Naive thymus-derived CD8-positive, alpha-beta T cell (primary cell): ENCODE measurements around the gene PAQR6. TPM values are rescaled to one million over a fixed set of nuclear protein-coding genes. Genes with fewer than 3 reads are reported as not detected.

Experiments
- ATAC-seq, 2 donors: fragments of 150-1000 bp; cut with Tn5 transposase in 1 of 2; sonication (Bioruptor Pico), chemical (Tn5 transposase) in 1 of 2; 1 replicate in 1 of 2; 2 replicates in 1 of 2; pipeline ENCODE4 v1.10.0; 2021; ENCODE audit warnings: mild to moderate bottlenecking in 2 of 2, moderate library complexity in 2 of 2
- POLR2A ChIA-PET: fragments of 350-600 bp; sonication (Branson Sonifier 250); formaldehyde crosslinking; loops from one replicate; lab custom pipeline; 2021; ENCODE audit warnings: antibody characterized with exemption; lab: Charles Lee
- DNase-seq, 10 donors: peaks; one replicate each; pipeline versions ENCODE4 v3.0.0 to v3.0.0-alpha.2; 2020 to 2022
- H3K27ac Mint-ChIP-seq, 10 donors: one replicate each; pipeline ENCODE4 v1.8.0; 2020 to 2022; ENCODE audit warnings: mild to moderate bottlenecking in 10 of 10, mixed read lengths in 10 of 10, moderate library complexity in 4 of 10, inconsistent platforms in 1 of 10
- H3K27me3 Mint-ChIP-seq, 5 donors: one replicate each; pipeline ENCODE4 v1.8.0; 2021 to 2022; ENCODE audit warnings: mixed read lengths in 5 of 5
- H3K36me3 Mint-ChIP-seq, 3 donors: one replicate each; pipeline ENCODE4 v1.8.0; 2020 to 2022; ENCODE audit warnings: mixed read lengths in 3 of 3, mild to moderate bottlenecking in 2 of 3, inconsistent platforms in 1 of 3
- H3K4me1 Mint-ChIP-seq, 4 donors: one replicate each; pipeline ENCODE4 v1.8.0; 2021 to 2022; ENCODE audit warnings: mixed read lengths in 4 of 4
- H3K4me3 Mint-ChIP-seq, 10 donors: one replicate each; pipeline ENCODE4 v1.8.0; 2020 to 2022; ENCODE audit warnings: mild to moderate bottlenecking in 10 of 10, mixed read lengths in 10 of 10, moderate library complexity in 6 of 10, inconsistent platforms in 1 of 10
- H3K9me3 Mint-ChIP-seq, 9 donors: one replicate each; pipeline ENCODE4 v1.8.0; 2020 to 2022; ENCODE audit warnings: mixed read lengths in 9 of 9, mild to moderate bottlenecking in 3 of 9, inconsistent platforms in 1 of 9, moderate library complexity in 1 of 9
- polyA plus RNA-seq, 3 donors: library from polyadenylated mRNA; unstranded; fragments of 300-500 nt; fragmentation: Illumina TruSeq; gene quantifications; one replicate each; pipeline ENCODE4 v1.2.3, GENCODE V29; 2021
- total RNA-seq, 8 experiments: library from RNA in 2 of 8; stranded (reverse) in 2 of 8; gene quantifications; one replicate each; pipeline ENCODE4 v1.2.3 and lab custom pipeline; 2021 to 2026

The PAQR6 gene
- total and polyA plus RNA-seq, 5 experiments from 2014 or later = 0.15 to 3.0 (median 0.21) TPM

DNA sequence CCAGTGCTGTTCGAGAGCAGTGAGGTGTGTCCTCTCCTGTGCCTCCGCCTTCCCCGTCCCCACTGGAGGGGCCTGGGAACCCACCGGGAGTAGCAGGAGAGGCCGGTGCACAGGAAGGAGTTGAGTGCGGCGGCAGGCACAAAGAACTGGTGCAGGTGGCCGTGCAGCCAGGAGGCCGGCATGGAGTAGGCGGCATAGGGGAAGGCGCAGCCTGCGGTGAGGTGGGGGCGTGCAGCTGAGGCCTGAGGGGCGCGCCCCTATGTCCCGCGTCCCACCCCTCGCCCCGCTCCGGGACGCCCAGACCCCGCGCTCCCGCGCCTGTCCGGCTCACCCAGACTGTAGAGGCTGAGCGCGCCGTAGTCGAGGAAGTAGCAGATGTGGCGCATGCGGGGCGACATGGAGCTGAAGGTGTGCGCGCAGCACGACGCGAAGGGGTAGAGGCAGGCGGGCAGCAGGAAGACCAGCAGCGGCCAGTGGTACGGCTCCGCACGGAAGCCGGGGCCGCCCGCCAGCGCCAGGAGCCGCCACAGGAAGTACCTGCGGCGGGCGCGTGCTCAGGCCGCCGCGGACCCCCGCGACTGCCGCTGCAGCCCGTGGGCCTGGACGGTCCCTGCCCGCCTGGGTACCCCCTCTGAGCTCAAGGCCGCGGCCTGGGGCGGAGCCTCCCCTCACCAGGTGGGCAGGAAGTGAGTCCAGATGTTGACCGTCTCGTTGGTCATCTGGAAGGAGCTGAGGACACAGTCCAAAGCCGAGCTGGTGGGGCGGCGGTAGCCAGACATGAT lies 2.2 kb downstream of the PAQR6 start:
- H3K36me3 Mint-ChIP-seq = peaks cover 0 to 15% (median 0%) of the 10 kb centered on the region in 3 donors
- POLR2A ChIA-PET = interaction anchor here (0.8 to 1.3 kb wide), 3 partner anchors 33 to 52 kb away, joined by 3 to 6 read pairs (median 5); partner anchors contain the start of genes PMF1, SLC25A44 and SMG5
- peak in 9 of 10 donors; percentile 13 to 67 (median 32) for DNase-seq
- H3K4me1 Mint-ChIP-seq = peaks cover 14 to 22% (median 19%) of the 10 kb centered on the region in 4 donors
- ATAC-seq = peak; percentile 78 to 82
- no peaks in the 10 kb centered on the region for H3K9me3 Mint-ChIP-seq
- peak overlapping the region; percentile 70 to 91 (median 86) for H3K4me3 Mint-ChIP-seq
- no peaks in the 10 kb centered on the region for H3K27me3 Mint-ChIP-seq
- peak overlapping the region in 9 of 10 donors; percentile 8 to 88 (median 82) for H3K27ac Mint-ChIP-seq

DNA sequence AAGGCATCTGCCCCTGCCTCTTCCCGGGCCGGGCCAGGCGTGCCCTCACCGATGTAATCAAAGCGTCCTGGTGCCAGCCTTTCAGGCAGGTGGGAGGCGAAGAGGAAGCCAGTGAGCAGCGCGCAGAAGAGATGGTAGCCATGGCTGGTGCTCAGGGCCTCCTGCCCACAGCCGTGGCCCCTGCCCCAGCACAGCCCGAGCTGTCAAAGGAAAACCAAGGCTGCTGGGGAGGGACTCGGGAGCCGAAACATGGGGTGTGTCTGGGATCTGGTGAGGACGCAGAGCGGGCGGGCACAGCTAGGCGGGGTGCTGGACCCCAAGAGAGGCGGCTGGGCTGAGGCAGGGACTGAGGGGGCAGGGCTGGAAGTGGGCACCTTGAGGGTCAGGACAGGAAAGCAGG lies 3.1 kb downstream of the PAQR6 start:
- H3K27ac Mint-ChIP-seq = peak overlapping the region in 4 of 10 donors; percentile 48 to 87 (median 74)
- peaks cover 0 to 12% (median 0%) of the 10 kb centered on the region in 3 donors for H3K36me3 Mint-ChIP-seq
- ATAC-seq = no peak
- peak in 1 of 10 donors; percentile 40 for DNase-seq
- H3K4me1 Mint-ChIP-seq = peaks cover 11 to 22% (median 19%) of the 10 kb centered on the region in 4 donors
- POLR2A ChIA-PET = interaction anchor here (0.5 kb wide), 1 partner anchor 573 kb away, joined by 3 read pairs; no protein-coding TSS in a partner anchor
- no peaks in the 10 kb centered on the region for H3K9me3 Mint-ChIP-seq
- H3K4me3 Mint-ChIP-seq = peak overlapping the region; percentile 12 to 91 (median 86)
- no peaks in the 10 kb centered on the region for H3K27me3 Mint-ChIP-seq

DNA sequence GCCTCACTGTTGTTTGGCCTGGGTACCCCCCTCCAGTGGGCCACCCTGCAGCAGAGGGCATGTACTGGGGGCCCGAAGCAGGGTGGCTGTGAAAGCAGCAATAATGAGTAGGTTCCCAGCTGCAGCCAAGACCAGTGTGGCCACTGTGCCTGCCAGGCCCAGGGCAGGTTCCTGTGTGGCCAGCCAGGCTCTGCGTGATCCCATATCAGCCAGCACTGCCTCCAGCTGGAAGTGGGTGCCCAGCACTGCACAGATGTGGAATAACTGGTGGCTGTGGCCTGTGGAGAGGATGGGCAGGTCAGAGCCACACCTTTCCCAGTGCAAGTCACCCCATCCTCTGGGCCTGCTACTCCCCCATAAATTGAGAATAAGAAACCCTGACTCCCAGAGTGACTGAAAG lies 3.7 kb downstream of the PAQR6 start:
- Mint-ChIP-seq H3K27me3 (no peaks in the 10 kb centered on the region), H3K4me1 (peaks cover 11 to 22% (median 18%) of the 10 kb centered on the region in 4 donors), H3K4me3 (peak overlapping the region in 6 of 10 donors; percentile 13 to 91 (median 88)), H3K9me3 (no peaks in the 10 kb centered on the region), H3K36me3 (peaks cover 0 to 14% (median 2%) of the 10 kb centered on the region in 3 donors), H3K27ac (peak overlapping the region in 2 of 10 donors; percentile 48 to 77)
- no peak for DNase-seq
- POLR2A ChIA-PET = no interaction called here
- ATAC-seq = no peak

DNA sequence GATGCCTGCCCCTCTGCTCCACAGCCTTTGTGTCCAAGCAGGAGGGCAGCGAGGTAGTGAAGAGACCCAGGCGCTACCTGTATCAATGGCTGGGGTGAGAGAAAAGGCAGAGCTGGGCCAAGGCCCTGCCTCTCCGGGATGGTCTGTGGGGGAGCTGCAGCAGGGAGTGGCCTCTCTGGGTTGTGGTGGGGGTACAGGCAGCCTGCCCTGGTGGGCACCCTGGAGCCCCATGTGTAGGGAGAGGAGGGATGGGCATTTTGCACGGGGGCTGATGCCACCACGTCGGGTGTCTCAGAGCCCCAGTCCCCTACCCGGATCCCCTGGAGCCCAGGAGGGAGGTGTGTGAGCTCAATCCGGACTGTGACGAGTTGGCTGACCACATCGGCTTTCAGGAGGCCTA lies 5.1 kb downstream of the PAQR6 start:
- Mint-ChIP-seq H3K27ac (peak overlapping the region in 1 of 10 donors; percentile 53), H3K4me3 (no peak overlapping the region), H3K9me3 (no peaks in the 10 kb centered on the region), H3K27me3 (no peaks in the 10 kb centered on the region), H3K4me1 (peaks cover 10 to 22% (median 18%) of the 10 kb centered on the region in 4 donors), H3K36me3 (peaks cover 0 to 28% (median 9%) of the 10 kb centered on the region in 3 donors)
- no peak for ATAC-seq
- POLR2A ChIA-PET = no interaction called here
- DNase-seq = no peak

DNA sequence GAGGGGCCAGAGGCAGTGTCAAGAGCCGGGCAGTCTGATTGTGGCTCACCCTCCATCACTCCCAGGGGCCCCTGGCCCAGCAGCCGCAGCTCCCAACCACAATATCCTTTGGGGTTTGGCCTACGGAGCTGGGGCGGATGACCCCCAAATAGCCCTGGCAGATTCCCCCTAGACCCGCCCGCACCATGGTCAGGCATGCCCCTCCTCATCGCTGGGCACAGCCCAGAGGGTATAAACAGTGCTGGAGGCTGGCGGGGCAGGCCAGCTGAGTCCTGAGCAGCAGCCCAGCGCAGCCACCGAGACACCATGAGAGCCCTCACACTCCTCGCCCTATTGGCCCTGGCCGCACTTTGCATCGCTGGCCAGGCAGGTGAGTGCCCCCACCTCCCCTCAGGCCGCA lies 5.9 kb downstream of the PAQR6 start, which contains the start of gene BGLAP:
Gene BGLAP, plus strand, starts transcription at position 259 of the 400 bp plus-strand sequence. Its CDS starts 48 bp downstream, at position 307.
- Mint-ChIP-seq H3K27me3 (no peaks in the 10 kb centered on the region), H3K36me3 (peaks cover 4 to 35% (median 11%) of the 10 kb centered on the region in 3 donors), H3K4me1 (peaks cover 7 to 22% (median 19%) of the 10 kb centered on the region in 4 donors), H3K27ac (peak within 1 kb of the TSS in 3 of 10 donors; percentile 15 to 77 (median 69)), H3K9me3 (no peaks in the 10 kb centered on the region), H3K4me3 (no peak within 1 kb of the TSS)
- POLR2A ChIA-PET = no interaction called here
- ATAC-seq = no peak
- no peak for DNase-seq

DNA sequence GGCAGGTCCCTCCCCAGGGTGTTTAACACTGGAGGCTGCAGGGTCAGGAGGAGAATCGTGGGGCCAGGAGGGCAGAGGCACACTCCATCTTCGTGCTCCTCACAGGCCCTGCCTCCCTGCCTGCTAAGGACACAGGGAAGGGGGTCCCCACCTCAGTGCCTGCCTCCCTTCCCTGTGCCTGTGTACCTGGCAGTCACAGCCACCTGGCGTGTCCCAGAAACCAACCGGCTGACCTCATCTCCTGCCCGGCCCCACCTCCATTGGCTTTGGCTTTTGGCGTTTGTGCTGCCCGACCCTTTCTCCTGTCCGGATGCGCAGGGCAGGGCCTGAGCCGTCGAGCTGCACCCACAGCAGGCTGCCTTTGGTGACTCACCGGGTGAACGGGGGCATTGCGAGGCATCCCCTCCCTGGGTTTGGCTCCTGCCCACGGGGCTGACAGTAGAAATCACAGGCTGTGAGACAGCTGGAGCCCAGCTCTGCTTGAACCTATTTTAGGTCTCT lies 6.5 kb downstream of the PAQR6 start:
- H3K36me3 Mint-ChIP-seq = peaks cover 4 to 41% (median 11%) of the 10 kb centered on the region in 3 donors
- ATAC-seq (no peak), DNase-seq (no peak)
- no peak overlapping the region for H3K4me3 Mint-ChIP-seq
- POLR2A ChIA-PET = no interaction called here
- H3K27me3 Mint-ChIP-seq = no peaks in the 10 kb centered on the region
- H3K9me3 Mint-ChIP-seq = no peaks in the 10 kb centered on the region
- H3K4me1 Mint-ChIP-seq = peaks cover 7 to 21% (median 17%) of the 10 kb centered on the region in 4 donors
- H3K27ac Mint-ChIP-seq = peak overlapping the region in 2 of 10 donors; percentile 15 to 69

DNA sequence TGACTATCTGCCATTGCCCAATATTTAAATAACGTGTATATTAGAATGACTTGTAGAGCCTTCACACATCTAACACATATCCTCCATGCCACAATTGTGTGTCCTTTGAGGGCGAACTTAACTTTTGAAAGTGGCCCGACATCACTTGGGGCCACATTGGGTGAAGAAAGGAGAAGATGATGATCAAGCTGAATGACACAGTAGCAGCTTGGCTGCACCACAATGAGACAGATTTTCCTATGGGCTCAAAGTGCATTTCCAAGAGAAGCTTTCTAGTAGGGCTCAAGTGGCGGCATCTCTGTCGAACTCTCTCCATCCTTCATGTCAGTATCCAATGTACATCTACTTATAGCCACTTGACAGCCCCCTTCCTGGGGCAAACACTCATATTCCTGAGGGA lies 9.6 kb downstream of the PAQR6 start:
- Mint-ChIP-seq H3K4me3 (no peak overlapping the region), H3K36me3 (peaks cover 4 to 67% (median 19%) of the 10 kb centered on the region in 3 donors), H3K4me1 (peaks cover 0 to 3% (median under 1%) of the 10 kb centered on the region in 4 donors), H3K27me3 (no peaks in the 10 kb centered on the region), H3K27ac (no peak overlapping the region), H3K9me3 (no peaks in the 10 kb centered on the region)
- DNase-seq = no peak
- POLR2A ChIA-PET = no interaction called here
- ATAC-seq = no peak

DNA sequence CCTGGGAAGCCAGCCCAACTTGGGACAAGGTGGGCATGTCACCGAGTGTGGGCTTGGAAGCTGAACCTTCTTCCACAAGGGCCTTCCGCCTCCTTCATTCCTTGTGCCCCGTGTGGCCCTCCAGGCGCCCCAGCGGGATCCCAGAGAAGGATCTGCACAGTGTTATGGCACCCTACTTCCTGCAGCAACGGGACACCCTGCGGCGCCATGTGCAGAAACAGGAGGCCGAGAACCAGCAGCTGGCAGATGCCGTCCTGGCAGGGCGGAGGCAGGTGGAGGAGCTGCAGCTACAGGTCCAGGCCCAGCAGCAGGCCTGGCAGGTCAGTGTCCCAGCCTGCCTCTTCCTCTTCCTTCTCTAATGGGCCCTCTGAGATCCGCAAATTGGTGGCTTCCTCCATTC lies 11.7 kb downstream of the PAQR6 start:
- Mint-ChIP-seq H3K9me3 (no peaks in the 10 kb centered on the region), H3K4me1 (peaks cover 0 to 3% (median under 1%) of the 10 kb centered on the region in 4 donors), H3K27me3 (no peaks in the 10 kb centered on the region), H3K36me3 (peaks cover 4 to 81% (median 19%) of the 10 kb centered on the region in 3 donors), H3K27ac (peak overlapping the region in 1 of 10 donors; percentile 9), H3K4me3 (no peak overlapping the region)
- ATAC-seq (no peak), DNase-seq (no peak)
- POLR2A ChIA-PET = no interaction called here

DNA sequence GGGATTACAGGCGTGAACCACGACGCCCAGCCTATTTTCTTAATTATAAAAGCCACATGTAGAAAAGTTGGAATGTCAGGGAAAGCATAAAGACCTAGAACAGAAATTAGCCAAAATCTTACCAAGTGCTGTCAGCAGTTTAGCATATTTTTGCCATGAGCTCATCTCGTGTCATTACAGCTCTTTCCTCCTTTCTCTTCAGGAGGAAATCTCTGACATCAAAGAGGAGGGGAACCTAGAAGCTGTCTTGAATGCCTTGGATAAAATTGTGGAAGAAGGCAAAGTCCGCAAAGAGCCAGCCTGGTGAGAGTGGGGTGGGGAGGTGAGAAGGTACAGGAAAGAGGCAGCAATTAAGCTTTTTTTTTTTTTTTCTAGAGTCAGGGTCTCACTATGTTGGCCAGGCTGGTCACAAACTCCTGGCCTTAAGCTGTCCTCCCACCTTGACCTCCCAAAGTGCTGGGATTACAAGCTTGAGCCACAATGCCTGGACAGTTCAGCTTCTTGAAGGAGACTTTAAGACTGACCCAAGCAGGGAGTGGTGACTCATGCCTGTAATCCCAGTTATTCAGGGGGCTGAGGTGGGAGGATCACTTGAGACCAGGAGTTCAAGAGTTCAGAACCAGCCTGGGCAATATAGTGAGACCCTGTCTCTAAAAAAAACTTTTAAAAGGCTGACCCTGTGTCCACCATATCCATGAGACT lies 14.3 kb downstream of the PAQR6 start:
- H3K4me3 Mint-ChIP-seq = no peak overlapping the region
- no peaks in the 10 kb centered on the region for H3K27me3 Mint-ChIP-seq
- DNase-seq = no peak
- peaks cover 4 to 74% (median 25%) of the 10 kb centered on the region in 3 donors for H3K36me3 Mint-ChIP-seq
- ATAC-seq = no peak
- POLR2A ChIA-PET = interaction anchor here (0.7 kb wide), 1 partner anchor 1890 kb away, joined by 4 read pairs; no protein-coding TSS in a partner anchor
- no peak overlapping the region for H3K27ac Mint-ChIP-seq
- H3K4me1 Mint-ChIP-seq = peaks cover 0 to 5% (median under 1%) of the 10 kb centered on the region in 4 donors
- H3K9me3 Mint-ChIP-seq = no peaks in the 10 kb centered on the region

DNA sequence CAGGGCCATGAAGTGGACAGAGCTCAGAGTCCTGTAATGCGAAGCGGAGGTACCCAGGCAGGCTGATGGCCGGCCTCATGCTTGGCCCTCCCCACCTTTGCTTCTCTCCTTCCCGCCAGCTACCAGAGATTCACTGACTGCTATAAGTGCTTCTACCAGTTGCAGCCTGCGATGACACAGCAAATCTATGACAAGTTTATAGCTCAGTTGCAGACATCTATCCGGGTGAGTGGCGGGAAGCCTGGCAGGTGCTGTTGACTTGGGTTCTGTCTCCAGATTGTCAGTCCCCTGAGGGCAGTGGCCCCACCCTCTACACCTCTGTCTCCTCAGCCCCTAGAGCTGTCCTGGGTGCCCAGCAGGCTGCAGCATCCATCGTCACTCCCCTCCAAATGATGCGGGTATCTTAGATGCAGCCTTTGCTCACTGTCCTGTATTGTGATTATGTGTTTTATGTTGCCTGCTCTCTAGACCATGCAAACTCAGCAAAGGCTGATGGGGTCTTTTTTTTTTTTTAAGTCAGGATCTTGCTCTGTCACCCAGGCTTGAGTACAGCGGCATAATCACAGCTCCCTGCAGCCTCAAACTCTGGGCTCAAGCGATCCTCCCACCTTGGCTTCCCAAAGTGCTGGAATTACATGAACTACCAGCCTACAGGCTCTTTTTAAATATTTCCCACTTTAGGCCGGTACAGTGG lies 15.5 kb downstream of the PAQR6 start:
- H3K4me3 Mint-ChIP-seq = no peak overlapping the region
- POLR2A ChIA-PET = interaction anchor here (0.8 kb wide), 1 partner anchor 34 kb away, joined by 3 read pairs; no protein-coding TSS in a partner anchor

DNA sequence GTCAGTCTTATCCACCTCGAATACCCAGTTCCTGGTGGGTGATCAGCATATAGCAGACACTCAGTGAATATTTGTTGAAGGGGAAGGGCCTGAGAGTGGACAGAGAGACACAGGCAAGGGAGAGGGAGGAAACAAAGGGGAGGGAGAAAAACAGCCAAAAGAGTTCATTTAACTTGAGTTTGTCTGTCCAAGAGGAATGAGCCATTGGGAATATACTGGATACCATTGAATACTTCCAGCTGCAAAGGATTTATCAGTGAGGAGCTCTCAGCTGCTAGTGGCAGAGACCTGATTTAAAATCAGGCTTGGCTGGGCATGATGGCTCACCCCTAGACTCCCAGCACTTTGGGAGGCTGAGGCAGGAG lies 17.4 kb downstream of the PAQR6 start:
- Mint-ChIP-seq H3K9me3 (no peaks in the 10 kb centered on the region), H3K36me3 (peaks cover 0 to 68% (median 15%) of the 10 kb centered on the region in 3 donors), H3K4me1 (peaks cover under 1 to 9% (median 4%) of the 10 kb centered on the region in 4 donors), H3K27me3 (no peaks in the 10 kb centered on the region), H3K27ac (peak overlapping the region in 3 of 10 donors; percentile 20 to 61 (median 53)), H3K4me3 (no peak overlapping the region)
- DNase-seq (no peak), ATAC-seq (no peak)
- POLR2A ChIA-PET = no interaction called here

More for the DNA sequence above, 15.5 kb downstream of the PAQR6 start:
- Mint-ChIP-seq H3K27me3 (no peaks in the 10 kb centered on the region), H3K9me3 (no peaks in the 10 kb centered on the region), H3K4me1 (peaks cover 0 to 5% (median under 1%) of the 10 kb centered on the region in 4 donors), H3K27ac (peak overlapping the region in 1 of 10 donors; percentile 28), H3K36me3 (peaks cover 4 to 74% (median 17%) of the 10 kb centered on the region in 3 donors)
- ATAC-seq = no peak
- DNase-seq = no peak
